Kasumi-1 (cell line): ENCODE results near the gene MAJIN.

Source experiments
- DNase-seq, 2 experiments: peaks; one replicate each; lab custom pipeline; 2025; lab: John Stamatoyannopoulos, UW

MAJIN gene

DNA sequence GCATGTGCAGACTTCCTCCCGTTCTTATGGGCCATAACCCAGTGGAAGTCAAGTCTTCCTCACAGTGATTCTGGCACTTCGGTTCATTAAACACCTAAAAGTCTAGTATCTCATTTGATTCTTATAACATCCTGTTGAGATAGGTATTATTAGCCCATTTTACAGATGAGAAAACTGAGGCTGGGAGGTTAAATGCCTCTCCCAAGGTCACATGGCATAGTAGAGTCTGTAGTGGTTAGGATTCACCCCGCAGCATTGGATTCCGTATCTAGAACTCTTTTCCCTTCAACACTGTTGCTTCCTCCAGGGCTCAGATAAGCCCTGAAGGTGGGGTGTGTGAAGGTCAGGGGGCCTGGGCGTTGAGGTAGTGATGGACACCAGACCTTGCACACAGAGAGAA, 39.6 kb downstream of the MAJIN start:
- no peak for DNase-seq

DNA sequence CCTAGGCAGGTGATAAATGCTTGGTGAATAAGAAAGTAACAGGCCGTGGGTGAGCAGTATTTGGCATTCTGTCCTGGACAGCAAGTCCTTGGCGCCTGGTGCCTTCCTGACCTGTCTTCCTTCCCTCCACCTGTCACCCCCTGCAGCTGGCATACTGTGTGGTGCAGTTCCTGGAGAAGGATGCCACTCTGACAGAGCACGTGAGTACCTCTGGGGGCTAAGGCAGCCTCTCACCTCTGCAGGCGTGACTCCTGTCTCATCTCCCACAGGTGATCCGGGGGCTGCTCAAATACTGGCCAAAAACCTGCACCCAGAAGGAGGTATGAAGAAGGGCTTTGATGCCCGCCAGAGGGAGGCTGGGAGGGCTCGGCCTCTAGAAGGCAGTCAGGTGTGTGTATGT, 40.6 kb downstream of the MAJIN start:
- no peak for DNase-seq

DNA sequence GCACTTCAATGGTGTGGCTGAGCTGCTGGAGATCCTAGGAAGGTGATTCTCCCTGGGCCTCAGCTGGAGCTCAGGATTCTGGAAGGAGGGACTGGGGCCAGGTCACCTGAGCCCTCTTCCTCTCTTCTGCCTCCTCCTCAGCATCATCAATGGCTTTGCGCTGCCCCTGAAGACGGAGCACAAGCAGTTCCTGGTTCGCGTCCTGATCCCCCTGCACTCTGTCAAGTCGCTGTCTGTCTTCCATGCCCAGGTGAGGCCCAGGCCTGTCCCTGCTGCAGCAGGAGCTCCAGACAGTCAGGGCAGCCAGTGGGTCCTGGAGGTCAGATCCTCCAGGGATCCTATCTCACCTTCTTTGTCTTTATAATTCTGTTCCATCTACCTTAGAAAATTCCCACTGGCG, 41.6 kb downstream of the MAJIN start:
- DNase-seq = no peak

DNA sequence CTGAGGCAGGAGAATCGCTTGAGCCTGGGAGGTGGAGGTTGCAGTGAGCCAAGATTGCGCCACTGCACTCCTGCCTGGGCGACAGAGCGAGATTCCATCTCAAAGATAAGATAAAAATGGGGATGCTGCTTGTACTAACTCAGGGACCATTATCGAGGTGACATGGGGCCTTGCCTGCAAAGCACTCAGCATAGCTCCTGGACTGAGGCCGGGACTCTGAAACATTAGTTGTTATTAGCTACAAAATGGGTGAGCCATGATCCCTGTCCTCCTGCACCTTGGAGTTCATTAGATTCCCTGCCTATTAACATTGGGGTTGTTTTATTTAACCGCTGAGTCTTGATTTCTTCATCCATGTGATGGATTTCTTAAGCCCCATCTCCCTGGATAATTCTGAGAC, 42.3 kb downstream of the MAJIN start:
- no peak for DNase-seq

DNA sequence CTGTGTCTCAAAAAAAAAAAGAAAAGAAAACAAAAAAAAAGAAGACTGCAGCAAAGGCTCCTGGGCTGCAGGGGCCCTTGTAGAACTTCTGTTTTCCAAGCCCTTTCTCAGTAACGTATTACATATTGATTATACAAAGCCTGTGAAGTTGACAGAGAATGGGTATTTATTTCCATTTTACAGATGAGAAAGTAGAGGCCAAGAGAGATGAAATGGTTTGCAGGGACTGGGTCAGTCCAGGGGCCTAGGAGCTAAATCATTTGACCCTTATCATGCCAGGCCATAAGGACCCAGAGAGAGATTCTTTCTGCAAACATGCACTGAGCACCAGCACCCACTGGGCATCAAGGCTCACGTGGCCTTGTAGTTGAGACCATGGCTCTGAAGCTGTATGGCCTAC, 43.0 kb downstream of the MAJIN start:
- no peak for DNase-seq

DNA sequence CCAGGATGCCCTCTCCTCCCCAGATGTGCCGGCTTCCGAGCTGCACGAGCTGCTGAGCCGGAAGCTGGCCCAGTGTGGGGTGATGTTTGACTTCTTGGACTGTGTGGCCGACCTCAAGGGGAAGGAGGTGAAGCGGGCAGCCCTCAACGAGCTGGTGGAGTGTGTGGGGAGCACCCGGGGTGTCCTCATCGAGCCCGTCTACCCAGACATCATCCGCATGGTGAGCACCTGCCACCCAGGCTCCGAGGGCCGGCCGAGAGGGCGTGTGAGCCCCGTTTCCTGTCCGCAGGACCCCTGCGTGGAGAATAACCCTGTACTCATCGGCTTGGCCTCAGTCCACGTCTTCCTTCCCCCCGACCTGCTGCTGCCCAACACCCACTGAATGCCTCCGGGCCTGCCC, 45.2 kb downstream of the MAJIN start:
- no peak for DNase-seq

DNA sequence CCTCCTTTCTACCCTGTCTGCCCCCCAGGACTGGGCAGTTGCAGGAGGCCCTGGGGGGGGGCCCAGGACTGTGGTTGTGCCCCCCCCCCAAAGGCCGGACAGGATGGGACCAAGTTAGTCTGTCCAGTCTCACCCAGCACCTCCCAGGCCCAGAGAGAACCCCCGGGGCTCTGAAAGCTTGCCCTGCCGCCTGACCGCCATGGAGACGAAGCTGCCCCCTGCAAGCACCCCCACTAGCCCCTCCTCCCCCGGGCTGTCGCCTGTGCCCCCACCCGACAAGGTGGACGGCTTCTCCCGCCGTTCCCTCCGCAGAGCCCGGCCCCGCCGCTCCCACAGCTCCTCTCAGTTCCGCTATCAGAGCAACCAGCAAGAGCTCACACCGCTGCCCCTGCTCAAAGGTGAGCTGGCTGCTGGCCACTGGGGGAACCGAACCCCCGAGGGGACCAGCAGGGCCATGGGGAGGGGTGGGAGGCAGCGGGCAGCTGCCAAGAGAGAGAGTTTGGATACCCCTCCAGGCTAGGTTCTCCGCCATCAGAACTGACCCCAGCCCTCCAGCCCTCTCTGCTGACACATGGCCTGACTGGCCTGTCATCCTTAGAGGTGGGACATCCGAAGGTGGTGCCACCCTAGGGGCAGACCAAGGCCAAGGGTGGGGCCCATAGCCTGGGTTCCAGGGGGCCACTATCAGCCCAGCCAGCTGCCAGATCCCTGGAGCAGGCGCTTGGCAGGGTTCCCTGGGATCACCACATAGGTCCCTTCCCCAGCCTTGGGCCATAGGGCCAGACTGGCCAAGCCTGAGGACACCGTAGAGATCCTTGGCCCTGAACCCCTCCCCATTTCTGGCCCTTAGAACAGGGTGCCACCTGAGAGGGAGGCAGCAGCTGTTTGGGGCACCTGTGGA, 46.1 kb downstream of the MAJIN start:
- no peak for DNase-seq

DNA sequence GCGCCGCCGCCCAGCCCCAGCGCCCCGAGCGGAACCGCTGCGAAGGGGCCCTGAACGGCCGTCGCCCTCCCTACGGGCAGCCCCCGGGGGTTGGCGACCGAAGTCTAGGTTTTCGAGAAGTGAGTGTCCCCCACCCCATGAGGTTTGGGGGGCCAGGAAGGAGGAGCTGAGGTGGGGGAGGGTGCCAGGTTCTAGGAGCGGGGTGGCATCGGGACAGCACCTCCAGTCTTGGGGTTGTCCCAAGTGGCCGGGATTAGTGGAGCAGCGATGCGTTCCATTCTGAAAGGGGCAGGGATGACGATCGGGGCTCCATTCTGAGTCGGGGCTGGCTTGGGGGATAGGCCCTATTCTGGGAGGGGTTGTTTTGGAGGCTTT, 47.0 kb downstream of the MAJIN start:
- DNase-seq = no peak

DNA sequence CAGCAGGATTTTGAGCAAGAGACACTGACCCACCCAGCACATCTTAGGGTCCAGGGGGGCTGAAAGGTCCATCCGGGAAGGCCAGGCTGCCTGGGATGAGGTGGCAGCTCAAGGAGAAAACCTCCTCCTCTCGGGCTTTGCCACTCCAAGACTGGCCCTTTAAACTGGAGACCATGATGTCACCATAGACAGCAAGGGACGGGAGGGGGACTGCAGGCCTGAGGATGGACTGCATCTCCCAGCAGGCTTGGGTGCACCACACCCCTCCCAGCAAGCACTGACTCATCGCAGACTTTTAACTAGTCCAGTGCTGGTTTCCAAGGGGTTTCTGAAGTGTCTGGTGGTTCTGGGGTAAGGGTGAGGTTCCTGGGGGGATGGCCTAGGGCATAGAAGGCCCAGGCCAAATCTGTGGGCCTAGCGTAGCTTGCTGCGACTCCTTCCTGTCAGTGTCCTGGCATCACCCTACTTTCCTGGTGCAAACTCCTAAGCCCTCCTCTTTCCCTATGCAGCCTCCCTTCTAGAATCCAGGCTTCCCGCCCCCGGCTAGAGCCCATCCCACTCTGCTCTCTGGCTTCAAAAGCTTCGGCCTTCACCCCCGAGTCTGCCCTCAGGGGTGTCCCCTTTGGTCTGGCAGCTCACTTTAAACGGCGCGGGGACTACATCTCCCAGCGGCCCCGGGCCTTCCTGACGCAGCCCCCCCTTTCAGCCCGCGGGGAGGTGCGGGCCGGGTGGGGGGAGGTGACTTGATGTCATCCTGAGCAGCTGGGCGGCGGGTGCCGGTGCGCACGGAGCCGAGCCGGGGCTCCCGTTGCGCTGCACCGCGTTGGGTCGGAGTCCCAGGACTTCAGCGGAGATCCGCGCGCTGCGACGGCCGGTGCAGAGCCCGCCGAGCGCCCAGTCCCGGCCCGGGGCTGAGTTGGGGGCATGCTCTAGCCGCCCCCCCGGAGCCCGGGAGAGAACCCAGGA, 47.7 kb downstream of the MAJIN start, which contains the start of gene PPP2R5B:
Gene PPP2R5B (plus strand): TSS at position 746 of the 966 bp plus-strand sequence. CDS start 1,046 bp downstream, outside the sequence.
- peak; percentile 91 to 94 for DNase-seq

DNA sequence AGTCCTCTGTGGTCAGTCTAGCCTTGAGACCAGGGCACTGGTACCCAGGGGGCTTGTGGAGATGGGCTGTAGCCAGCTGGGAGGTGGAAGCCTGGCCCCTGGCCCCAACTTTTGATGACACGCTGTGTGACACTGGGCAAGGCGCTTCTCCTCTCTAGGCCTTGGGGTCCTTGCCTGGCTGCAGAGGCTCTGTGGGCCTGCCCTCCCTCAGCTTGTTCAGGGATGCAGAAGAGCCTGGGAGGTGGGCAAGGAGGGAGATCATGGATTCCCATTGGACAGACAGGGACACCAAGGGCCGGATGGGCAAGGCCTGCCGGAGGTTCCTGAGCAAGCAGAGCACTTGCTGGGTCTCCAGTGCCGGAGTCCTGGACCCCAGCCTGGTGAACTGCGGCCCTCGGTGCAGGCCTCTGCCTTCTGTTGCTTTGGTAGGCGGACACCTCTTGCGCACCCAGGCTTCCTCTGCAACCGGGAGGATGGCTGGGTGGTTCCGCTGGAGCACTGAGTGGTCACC, 48.7 kb downstream of the MAJIN start:
- DNase-seq = no peak

DNA sequence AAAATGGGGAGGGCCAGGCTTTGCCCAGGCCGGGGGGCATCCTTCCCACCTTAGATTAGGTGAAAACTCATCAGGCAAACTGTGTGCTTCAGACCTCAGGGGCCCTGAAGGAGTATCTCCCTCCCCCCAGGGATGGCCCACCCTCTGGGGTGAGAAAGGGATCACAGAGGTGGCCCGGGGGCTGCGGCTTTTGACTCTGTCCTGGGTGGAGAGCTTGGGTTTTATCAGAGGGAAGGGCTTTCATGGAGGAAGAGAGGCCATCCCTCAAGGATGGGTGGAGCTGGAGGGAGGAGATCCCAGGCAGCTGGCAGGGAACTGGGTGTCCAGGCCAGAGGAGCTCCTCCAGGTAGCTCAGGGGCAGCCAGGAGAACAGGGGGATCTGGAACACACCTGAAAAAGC, 50.5 kb downstream of the MAJIN start:
- DNase-seq = no peak

DNA sequence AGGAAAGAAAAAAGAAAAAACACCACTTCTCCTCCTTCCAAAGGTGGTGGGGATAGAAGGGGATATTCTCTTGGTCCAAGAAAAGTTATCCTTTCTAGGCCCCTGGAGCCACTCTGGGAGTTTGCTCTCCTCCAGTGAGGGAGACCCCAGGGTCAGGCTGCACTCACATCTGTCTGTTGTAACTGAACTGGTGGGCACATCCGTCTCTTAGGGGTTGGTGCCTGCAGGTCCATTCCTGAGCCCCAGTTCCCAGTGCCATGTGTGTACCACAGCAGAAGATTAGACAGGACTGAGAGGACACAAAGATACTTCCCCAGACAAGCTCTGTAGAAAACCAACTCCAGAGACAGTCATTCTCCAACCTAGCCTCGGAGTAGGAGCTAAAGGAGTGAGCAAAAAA, 51.8 kb downstream of the MAJIN start:
- no peak for DNase-seq

DNA sequence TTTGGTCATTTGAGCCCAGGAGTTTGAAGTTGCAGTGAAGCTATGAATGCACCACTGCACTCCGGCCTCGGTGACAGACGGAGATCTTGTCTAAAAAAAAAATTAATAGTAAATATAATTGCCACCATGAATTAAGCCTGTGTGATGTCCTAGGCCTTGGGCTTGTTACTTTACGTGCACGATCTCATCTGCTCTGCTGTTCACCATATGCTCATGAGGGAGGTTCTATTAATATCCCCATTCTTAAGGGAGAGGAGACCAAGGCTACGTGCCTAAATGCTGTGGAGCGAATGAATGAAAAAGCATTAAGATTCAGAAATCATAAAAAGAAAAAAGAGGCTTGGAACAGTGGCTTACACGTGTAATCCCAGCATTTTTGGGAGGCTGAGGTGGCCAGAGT, 52.3 kb downstream of the MAJIN start:
- DNase-seq = no peak

DNA sequence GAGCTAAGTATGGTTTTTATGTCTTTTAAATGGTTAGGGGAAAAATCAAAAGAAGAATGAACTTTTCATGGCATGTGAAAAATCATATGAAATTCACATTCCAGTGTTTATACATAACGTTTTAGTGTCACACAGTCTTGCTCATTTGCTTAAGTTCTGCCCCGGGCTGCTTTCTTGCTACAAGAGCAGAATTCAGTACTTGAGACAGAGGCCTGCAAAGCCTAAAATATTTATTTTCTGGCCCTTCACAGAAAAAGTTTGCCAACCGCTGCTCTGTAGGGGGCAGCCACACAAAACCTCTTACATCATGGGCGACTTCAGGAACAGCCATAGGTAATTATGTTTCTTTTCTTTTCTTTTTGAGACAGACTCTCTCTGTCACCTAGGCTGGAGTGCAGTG, 53.9 kb downstream of the MAJIN start:
- peak; percentile 28 to 48 for DNase-seq

DNA sequence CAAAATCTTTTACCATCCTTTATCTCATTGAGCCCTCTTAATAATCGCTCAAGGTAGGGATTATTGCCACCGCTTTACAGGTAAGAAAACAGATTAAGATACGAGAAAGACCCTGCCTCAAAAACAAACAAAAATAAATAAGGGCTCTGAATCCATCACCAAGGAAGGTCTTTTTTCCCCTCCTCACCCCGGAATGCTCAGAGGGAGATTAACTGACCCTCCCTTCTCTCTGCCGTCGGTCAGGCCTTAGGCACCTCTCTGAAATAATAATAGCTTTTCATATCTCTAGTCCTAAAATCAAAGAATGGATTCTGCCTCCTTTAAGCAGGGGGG, 54.3 kb downstream of the MAJIN start:
- DNase-seq = no peak

DNA sequence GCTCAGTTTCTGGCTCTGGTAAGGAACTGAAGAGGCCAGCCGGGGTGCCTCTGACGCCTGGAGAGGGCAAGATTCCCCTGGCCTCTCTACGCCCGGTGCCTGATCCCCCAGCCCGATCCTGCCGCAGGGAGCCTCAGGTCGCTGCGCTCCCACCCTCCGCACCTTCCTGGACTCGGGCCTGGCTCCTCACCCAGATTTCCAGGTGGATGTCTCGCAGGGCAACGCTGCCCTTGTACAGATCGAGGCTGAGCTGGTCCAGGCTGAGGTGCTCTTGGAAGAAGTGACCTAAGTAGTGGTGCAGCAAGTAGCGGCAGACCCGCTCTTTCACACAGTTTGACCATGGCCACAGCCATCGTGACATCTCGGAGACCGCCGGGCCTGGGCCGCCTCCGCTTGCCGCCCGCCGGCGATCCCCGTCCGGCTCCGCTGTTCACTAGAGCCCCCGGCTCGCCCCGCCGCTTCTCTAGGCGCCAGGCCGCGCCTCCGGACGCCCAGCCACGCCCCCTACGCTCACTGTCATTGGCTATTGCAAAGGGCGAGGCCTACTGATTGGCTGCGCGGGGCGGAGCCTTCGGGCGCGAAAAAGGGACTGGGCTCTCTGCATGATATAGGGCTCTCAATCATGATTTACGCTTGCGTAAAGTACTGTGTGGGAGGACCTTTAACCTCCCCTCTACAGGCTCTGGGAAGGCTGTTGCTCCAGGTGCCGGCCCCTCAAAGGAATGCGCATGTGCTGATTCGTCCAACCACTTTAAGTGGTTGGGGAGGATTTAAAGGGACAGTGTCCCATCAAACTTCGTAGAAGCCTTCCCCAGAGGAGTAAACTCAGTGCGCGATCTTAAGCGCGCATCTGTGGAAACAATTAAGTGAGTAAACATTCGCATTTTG, 54.9 kb downstream of the MAJIN start, which contains the start of gene ATG2A:
Gene ATG2A (minus strand): TSS at position 435 of the 888 bp plus-strand sequence. CDS start 74 bp downstream, at position 361.
- peak; percentile 99 to 100 for DNase-seq

DNA sequence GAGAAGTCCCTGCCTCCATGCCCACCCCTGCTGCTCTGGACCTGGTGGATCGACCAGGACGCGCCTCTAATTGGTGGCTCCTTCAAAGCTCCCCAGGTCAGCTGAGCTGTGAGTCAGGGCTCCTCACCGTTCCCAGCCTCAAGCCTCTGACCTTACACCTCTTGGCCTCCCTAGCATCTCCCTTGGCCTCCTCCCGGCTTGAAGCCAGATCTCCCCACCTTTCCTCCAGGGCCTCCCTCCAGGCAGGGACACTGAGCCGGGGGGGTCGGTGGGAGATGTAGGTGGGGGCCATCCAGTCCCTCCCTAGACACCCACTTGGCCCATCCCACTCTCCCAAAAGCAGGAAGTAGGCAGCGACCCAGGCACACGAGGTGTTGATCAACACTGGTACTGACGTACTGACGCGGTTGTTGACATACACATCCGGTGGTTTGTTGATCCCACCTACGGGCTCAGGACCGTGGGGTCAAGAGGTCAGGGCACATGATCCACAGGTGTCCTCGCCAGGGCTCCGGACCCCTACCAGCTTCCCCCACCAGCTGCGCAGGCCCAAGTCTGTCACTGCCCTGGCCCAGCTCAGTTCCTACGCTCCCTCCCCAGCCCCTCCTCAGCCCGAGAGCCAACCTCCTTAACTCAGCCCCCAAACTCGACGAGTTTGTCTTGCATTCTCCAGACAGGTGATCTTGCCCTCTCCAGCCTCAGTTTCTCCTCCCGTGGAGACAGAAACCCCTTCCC, 55.7 kb downstream of the MAJIN start:
- DNase-seq = peak; percentile 33 to 41

DNA sequence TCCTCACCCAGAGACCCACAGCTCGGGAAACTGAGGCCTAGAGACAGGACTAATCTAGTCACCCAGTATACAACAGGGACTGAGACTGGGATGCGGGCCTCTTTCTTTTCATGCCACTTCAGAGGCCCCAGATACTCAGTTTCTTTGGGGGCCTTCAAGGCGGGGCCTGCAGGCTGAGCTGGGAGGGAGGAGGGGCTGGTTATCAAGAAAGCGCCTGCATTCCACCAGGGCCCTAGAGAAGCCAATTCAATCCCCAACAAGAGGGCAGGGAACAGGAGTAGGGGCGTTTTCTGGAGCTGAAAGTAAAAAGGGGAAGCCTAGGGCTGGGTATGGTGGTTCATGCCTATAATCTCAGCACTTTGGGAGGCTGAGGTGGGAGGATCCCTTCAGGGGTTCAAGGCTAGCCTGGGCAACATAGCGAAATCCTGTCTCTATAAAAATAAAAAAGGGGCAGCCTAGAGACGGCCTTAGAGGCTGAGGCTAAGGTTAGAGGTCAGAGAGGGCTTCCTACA, 56.5 kb downstream of the MAJIN start:
- DNase-seq = no peak

DNA sequence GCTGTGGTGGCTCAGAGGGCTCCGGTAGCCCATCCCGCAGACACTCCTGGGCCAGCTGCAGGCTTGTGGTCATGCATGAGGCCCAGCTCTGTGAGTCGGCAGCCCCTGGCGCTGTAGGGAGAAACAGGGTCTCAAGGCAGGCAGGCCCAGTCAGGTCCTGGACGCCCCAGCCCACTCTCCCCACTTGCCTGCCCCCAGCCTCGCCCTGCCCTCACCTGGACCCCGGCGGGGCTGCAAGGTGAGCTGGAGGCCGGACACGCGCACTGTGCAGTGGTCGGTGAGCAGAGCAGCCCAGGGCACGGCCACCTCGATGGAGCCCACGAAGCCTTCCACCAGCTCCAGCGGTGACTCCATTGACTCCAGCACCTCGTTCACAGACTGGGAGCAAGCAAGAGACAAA, 57.8 kb downstream of the MAJIN start:
- DNase-seq = no peak

DNA sequence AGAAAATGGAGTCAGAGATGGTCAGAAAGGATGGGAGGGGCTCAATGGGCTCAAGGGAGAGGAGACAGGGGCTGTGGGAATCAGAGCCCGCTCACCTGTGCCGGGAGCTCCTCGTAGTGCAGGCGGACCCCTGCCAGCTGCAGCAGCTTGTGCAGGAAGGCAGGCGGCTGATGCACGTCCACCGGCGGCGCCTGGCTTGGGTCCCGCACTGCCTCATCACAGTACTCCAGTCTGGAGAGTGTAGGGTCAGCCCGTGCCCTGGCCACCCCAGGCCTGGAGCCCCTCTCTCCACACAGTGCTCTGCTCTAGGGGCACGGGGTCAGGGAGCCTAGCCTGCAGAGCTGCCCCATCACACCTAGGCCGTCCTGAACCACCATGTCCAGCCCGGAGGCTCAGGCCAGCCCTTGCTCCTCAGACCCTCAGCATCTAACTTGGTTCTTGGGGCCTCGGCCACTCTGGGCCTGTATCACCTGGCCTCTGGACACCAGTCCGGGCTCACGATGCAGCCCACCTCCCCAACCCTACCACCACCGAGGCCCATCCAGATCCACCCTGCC, 58.7 kb downstream of the MAJIN start:
- DNase-seq = no peak
